Adrenal gland (tissue), 5 donors: ENCODE measurements around the gene HSBP1.

Experiments used
- CTCF ChIP-seq, 6 experiments: fragments of 450-650 bp in 4 of 6; fragments of 200-600 bp in 2 of 6; sonication (generic) in 1 of 6; IDR thresholded peaks; 1 replicate in 5 of 6; 2 replicates in 1 of 6; pipeline versions ENCODE4 v1.5.1 to v1.8.0; 2016 to 2021; ENCODE audit warnings: antibody characterized with exemption in 6 of 6, mild to moderate bottlenecking in 2 of 6, moderate library complexity in 1 of 6
- POLR2A ChIP-seq, 2 donors: fragments of 450-650 bp; IDR thresholded peaks; one replicate each; pipeline ENCODE4 v1.6.1; 2017; ENCODE audit warnings: antibody characterized with exemption in 2 of 2, mild to moderate bottlenecking in 2 of 2, moderate library complexity in 1 of 2
- donor health status: DM: no; HTN: no; CAD: no.

- TF ChIP-seq CTCF (IDR thresholded peaks at IDR 0.05), result no peak
- no peak for TF ChIP-seq POLR2A (IDR thresholded peaks at IDR 0.05)
Observed at GRCh38 chr16:83762992-83763358, 44.8 kb upstream of the HSBP1 start.
